GM18951 (cell line): ENCODE measurements around the gene HIPK3.
A peak's percentile ranks its signal among the peaks of the same experiment; 100 is the strongest.
"Not testable (repeated sequence)": the region's sequence is repeated elsewhere in the genome, so short reads cannot be mapped to it uniquely, and the experiment has no call there.

Experiments used
- POLR2A ChIP-seq: IDR thresholded peaks from 4 replicates; pipeline ENCODE4 v1.6.1; 2011; ENCODE audit warnings: mild to moderate bottlenecking; ENCODE audit not compliant: insufficient read length, insufficient read depth; ENCODE audit errors: extremely low read depth
- in situ Hi-C: fragments of 300-500 bp; cut with MboI; formaldehyde crosslinking; loops from one replicate; pipeline ENCODE4 v1.12.0; 2022; ENCODE audit warnings: low sequenced_read_pairs, mixed read lengths, inconsistent platforms; ENCODE audit not compliant: unreplicated experiment

HIPK3 gene

GRCh38 chr11:33237039-33237597, 20.1 kb upstream of the HIPK3 start:
- TF ChIP-seq POLR2A = no peak

GRCh38 chr11:33242575-33242974, 14.6 kb upstream of the HIPK3 start:
- no peak for TF ChIP-seq POLR2A
- in situ Hi-C loops = no loop called here

More at GRCh38 chr11:33237039-33237597, 20.1 kb upstream of the HIPK3 start:
- in situ Hi-C loops = no loop called here

- in situ Hi-C loops = not testable (repeated sequence)
Measured at GRCh38 chr11:33243654-33244053, 13.5 kb upstream of the HIPK3 start.

GRCh38 chr11:33248416-33248971, 8.7 kb upstream of the HIPK3 start:
- in situ Hi-C loops = no loop called here
- TF ChIP-seq POLR2A = no peak

- in situ Hi-C loops = no loop called here
- TF ChIP-seq POLR2A = no peak
Measured at GRCh38 chr11:33256031-33256812, 959 bp upstream of the HIPK3 start.

- in situ Hi-C loops = no loop called here
- no peak for TF ChIP-seq POLR2A
Measured at GRCh38 chr11:33256813-33257159, 395 bp upstream of the HIPK3 start.

- in situ Hi-C loops = no loop called here
- TF ChIP-seq POLR2A = peak; percentile 72
Measured at GRCh38 chr11:33257897-33258630, 883 bp downstream of the HIPK3 start.

- TF ChIP-seq POLR2A = no peak
- in situ Hi-C loops = no loop called here
Measured at GRCh38 chr11:33258631-33259205, 1.5 kb downstream of the HIPK3 start.

GRCh38 chr11:33259869-33260268, 2.7 kb downstream of the HIPK3 start:
- in situ Hi-C loops = no loop called here

GRCh38 chr11:33261350-33261749, 4.2 kb downstream of the HIPK3 start:
- in situ Hi-C loops = not testable (repeated sequence)

More at GRCh38 chr11:33259869-33260268, 2.7 kb downstream of the HIPK3 start:
- no peak for TF ChIP-seq POLR2A

GRCh38 chr11:33262011-33262645, 4.9 kb downstream of the HIPK3 start:
- TF ChIP-seq POLR2A = no peak
- in situ Hi-C loops = no loop called here

- in situ Hi-C loops = no loop called here
- TF ChIP-seq POLR2A = no peak
Measured at GRCh38 chr11:33263549-33263948, 6.4 kb downstream of the HIPK3 start.

- in situ Hi-C loops = no loop called here
- no peak for TF ChIP-seq POLR2A
Measured at GRCh38 chr11:33264926-33265325, 7.7 kb downstream of the HIPK3 start.
